ENCODE results near the gene EHHADH.

GRCh38 chr3:185280572-185281365, 26.9 kb upstream of the EHHADH start:
- TF ChIP-seq EZH2 (IDR thresholded peaks at IDR 0.05) (no peak), POLR2AphosphoS5 (IDR thresholded peaks at IDR 0.05; ENCODE audit: borderline replicate concordance, low read depth, low read length) (no peak)

Measured in SK-N-MC (cell line).